Inflammatory macrophage treated with lipopolysaccharide for 1 hour (primary cell): ENCODE measurements around the gene PLS3.
"Not testable (repeated sequence)": the region's sequence is repeated elsewhere in the genome, so short reads cannot be mapped to it uniquely, and the experiment has no call there.

Source experiments
- DNase-seq, 2 donors: peaks; one replicate each; pipeline ENCODE4 v3.0.0-alpha.2; 2020 to 2022

Gene PLS3

DNA sequence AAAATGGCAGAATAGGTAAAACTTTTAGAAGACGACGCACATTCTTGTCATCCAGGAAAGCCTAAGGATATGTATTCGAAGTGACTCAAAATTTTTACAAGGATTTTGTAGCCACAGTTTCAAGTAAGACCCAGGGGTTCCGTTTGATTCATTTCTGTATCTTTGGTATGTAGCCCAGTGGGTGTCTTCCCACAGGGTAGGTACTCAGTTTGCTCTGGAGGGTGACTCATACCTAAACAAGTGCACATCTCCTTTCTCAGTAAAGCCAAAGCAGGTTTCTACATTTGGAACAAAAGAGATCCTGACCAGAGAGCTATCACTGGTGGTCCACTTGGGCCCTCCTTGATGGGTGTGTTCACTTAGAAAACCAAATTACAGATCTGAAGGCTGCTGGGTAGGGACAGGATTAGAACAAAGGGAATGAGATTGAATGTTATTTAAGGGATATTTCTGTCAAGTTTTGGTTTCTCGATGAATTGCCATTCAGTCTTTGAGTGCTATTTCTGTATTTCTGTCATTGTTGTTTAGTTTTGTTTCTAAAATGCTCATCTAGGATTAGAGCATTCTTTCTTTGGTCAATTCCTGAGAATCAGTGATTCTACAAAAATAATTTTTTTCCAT, 56.1 kb downstream of the PLS3 start:
- no peak for DNase-seq

- DNase-seq, result no peak
Measured at GRCh38 chrX:115622534-115622933, 61.6 kb downstream of the PLS3 start.

GRCh38 chrX:115624916-115625315, 63.9 kb downstream of the PLS3 start:
- DNase-seq, result no peak

GRCh38 chrX:115625572-115626301, 64.8 kb downstream of the PLS3 start:
- DNase-seq, result no peak

DNA sequence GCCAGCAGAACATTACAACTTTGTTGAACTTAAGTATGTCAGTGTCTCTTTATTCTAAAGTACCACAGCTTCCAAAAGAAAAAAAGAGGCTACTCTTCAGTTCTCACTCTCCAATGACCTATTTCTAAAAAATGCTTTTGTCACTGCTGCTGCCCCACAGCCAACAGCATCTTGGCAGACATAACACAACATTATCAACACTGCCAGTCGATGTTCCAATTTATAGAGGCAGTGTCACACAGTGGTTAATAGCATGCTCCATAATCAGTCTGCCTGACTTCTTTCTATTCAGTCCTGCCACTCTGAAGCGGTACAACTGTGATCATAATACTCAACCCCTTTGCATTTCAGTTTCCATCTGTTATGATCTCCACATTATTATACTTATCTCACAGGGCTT, 69.2 kb downstream of the PLS3 start:
- DNase-seq, result no peak

GRCh38 chrX:115632455-115632854, 71.5 kb downstream of the PLS3 start:
- DNase-seq, result no peak

- DNase-seq, result not testable (repeated sequence)
Measured at GRCh38 chrX:115633397-115633796, 72.4 kb downstream of the PLS3 start.

DNA sequence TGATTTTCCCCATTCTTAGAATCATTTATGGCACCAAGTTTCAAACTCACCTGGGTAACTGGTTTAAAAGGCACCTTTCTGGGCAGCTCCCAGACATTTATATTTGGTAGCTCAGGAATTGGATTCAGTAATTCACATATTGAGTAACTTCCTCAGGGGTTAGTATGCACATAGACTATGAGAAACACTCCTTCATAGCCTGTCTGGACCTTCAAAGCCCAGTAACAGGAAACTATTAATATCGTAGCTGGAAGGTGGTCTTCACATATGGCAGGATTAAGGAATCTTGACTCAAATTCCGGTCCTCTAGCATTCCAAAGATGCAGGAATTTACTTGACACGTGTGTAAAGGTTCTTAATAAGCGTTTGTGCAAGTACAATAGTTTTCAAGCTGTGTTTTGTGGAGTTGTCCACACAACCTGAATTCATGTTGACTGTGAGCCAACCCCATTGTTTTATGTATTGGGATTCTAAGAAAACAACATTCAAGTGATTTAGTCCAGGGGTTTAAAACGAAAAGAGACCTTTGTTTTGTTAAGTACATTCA, 78.4 kb downstream of the PLS3 start:
- DNase-seq, result no peak

GRCh38 chrX:115642311-115642710, 81.3 kb downstream of the PLS3 start:
- DNase-seq, result peak in 1 of 2 donors; percentile 18

- peak; percentile 54 to 84 for DNase-seq
Measured at GRCh38 chrX:115642895-115643530, 82.0 kb downstream of the PLS3 start.

DNA sequence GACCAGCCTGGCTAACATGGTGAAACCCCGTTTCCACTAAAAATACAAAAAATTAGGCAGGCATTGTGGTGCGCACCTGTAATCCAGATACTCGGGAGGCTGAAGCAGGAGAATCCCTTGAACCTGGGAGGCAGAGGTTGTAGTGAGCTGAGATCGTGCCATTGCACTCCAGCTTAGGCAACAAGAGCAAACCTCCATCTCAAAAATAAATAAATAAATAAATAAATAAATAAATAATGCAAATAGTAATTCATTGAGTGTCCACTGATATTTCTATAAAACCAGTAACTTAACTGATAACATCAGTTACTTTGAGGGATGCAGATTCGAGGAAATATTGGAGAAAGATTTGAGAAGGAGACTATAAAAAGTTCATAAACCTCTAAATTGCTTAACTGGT, 83.4 kb downstream of the PLS3 start:
- not testable (repeated sequence) for DNase-seq

GRCh38 chrX:115649461-115650063, 88.6 kb downstream of the PLS3 start:
- no peak for DNase-seq

DNA sequence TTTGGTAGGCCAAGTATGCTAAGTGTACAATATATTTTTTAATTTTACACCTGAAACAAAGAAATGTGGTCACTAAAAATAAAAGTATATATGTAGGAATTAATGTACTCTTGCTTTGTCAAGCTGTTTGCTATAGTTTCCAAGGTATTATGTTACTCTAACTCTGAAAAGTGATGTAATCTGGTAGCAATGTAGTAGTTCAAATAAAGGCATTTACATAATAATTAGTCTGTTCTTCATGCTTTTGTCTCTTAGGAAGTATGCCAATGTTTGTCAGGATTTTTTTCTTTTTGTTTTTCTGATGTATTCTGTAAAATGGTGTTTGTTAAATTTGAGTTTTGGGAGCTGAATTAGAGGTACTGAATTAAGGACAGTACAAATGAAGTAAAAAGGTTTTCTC, 89.5 kb downstream of the PLS3 start:
- no peak for DNase-seq

- peak in 1 of 2 donors; percentile 19 for DNase-seq
Measured at GRCh38 chrX:115650916-115651315, 89.9 kb downstream of the PLS3 start.

- DNase-seq, result no peak
Measured at GRCh38 chrX:115652221-115652620, 91.2 kb downstream of the PLS3 start.

DNA sequence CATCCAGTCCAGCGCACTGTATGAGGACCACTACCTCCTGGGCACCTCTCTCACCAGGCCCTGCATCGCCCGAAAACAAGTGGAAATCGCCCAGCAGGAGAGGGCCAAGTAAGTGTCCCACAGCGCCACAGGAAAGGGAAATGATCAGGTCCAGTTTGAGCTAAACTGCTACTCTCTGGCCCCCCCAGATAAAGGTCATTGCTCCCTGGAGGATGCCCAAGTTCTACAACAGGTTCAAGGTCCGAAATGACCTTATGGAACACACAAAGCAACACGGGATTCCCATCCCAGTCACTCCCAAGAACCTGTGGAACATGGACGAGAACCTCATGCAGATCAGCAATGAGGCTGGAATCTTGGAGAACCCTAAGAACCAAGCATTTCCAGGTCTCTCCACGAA, 104.1 kb downstream of the PLS3 start:
- no peak for DNase-seq

DNA sequence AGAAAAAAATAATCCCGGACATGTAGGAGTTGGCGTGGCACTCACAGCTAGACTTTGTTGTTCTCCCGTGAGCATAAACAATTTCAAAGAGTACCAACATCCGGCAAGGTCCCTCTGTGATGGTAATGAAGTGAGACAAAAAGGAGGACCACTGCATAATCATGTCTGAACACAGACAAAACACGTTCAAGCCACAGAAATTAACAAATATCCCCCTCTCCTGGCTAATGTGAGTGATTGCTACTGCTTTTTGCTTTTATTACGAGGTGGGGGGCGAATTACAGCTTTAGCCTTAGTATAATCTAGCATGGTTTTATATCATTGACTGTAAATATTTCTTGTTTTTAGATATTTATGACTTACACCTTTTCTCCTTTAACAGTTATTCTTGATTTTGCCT, 118.5 kb downstream of the PLS3 start:
- DNase-seq, result no peak

DNA sequence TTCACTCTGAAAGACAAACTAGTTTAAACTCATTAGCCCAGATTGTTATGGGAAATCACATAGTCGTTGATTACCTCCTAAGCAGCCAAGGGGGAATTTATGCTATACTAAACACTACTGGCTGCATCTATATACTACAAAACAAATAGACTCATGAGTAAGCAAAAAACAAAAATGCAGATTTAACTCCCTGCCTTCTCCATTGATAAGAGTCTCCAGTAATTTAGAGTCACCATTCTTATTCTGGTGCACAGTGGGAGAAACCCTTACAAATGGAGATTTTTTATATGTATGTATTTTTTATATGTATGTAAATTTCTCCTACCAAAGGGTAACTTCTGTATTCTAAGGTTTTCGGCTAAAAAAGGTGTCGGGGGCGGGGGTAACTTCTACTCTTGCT, 126.6 kb downstream of the PLS3 start:
- DNase-seq, result no peak

DNA sequence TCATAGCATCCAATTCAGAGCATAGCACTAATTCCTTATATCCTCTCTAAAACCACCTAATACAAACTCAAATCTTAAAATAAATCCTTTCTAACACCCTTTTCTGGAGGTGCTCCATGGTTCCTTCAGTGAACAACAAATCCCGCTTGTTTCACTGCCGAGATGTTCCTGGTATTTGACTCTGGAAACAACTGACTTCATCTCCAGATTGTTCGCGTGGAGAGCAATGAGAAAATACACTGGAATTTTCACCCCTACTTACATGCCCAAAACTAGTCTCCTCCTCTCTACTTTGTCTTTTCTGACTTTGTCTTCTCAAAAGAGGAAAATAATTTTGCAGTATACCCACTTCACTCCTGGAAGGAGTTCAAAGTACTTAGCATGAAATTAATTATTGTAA, 129.0 kb downstream of the PLS3 start:
- DNase-seq, result no peak

DNA sequence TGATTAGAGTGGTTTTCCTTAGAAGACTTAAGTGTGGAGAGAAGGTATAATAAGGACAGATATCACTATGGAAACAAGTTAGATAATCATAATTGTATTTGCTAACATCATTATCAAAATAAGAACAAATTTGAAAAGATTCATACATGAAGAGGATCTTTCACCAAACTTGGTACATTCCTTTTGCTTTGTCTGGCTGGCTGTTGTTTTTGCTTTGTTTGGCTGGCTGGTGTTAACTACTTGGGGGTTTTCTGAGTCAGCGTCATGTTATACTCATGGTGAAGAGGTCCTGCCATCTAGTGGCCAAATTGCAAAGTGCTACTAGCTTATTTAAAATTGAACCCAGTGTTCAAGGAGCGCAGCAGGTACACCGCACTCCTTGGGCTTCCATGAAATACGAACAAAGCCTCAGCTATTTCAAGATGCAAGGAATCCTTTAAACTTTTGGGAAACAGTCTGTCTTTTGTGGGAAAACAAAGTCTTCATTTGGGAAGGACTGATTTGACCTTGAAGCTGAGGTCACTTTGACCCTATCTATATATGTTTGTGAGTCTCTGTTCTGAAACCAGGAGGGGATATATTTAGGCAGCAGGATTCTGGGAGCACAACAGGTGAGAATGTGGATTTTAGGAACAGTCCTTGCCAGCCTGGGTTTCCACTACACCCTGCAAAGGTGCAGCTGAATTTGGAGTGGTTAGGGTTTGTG, 129.7 kb downstream of the PLS3 start:
- peak; percentile 12 to 65 for DNase-seq

- DNase-seq, result no peak
Measured at GRCh38 chrX:115693476-115693875, 132.5 kb downstream of the PLS3 start.

DNA sequence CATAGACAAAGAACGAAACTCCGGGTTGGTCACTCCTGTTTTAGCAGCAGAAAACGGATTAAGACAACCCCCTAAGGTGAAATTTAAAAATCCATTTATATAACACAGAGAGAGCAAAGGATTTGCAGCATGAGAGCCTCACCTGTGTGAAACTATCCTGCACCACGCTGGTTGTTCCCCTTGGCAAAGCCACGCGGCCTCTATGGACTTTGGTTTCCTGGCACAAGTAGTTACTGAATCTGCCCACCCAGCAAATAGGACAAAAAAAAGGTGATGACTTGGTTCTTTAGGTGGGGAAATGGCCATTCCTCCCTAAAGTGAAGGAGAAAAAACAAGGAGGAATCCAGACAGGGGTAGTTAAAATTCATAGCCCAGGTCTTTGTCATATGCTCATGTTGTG, 133.1 kb downstream of the PLS3 start:
- DNase-seq, result no peak

GRCh38 chrX:115696039-115696438, 135.1 kb downstream of the PLS3 start:
- DNase-seq, result no peak
